HG03342 (cell line): ENCODE results near the gene SRXN1.

Source experiments
- ATAC-seq: cut with Tn5 transposase; IDR thresholded peaks from one replicate; pipeline ENCODE4 v1.9.1; 2021; ENCODE audit warnings: mild to moderate bottlenecking, moderate library complexity; ENCODE audit not compliant: unreplicated experiment

SRXN1 gene

DNA sequence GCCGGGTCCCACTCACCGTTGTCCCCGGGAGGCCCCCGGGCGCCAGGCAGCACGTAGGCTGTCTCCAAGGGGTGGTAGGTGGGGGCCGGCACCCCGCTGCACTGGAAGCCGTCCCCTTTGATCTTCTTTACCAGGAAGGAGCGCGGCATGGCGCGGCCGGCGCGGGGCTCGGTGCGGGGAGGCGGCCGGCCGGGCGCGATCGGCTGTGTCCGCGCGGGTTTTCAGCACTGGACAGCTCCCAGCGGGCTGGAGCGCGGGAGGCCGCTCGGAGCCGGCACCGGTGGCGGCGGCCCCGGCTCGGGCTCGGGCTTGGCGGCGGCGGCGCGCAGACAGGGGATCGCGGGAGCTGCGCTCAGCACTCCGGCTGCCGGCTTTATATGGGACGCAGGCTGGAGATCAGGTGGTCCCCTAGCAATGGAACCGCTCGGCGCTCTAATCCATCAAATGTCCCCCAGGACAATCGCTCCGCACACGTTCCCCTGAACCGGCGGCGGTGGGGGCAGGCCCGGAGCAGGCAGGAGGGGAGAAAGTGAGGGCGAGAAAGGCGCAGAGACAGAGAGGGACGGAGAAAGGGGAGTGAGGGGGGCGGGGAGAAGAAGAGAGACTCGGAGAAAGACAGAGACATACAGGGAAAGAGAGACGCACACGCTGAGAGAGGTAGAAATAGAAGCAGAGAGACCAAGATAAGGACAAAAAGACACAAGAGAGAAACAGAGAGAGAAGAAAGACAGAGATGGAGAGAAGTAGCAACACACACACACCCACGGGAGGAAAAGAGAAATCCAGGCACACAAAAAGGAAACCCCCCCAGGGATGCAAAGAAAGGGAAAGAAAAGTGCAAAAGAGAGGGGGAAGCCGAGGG lies 22.7 kb upstream of the SRXN1 start, which contains the start of gene SCRT2:
TSS of gene SCRT2 (minus strand) at position 350 of the 862 bp plus-strand sequence. CDS start at position 149, 201 bp downstream.
- ATAC-seq = no peak

DNA sequence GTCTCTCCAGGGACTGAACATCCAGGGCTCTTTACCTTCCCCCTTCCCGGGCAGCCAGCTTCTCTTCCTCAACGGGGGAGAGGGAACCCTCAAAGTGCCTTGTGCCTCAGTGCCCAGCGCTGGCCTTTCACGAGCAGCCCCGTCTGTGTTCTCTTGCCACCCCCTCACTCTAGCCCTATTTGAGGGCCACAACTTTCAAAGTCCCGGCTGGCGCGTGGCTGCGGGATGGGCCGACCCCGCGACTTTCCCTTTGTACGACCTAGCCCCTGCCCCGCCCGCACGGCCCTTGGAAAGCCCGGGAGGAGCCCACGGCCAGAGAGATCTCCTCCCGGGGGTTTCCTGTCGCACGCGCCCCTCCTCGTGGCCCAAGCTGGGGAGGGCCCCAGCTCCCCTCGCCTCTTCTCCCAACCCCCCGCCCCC lies 22.0 kb upstream of the SRXN1 start:
- no peak for ATAC-seq

DNA sequence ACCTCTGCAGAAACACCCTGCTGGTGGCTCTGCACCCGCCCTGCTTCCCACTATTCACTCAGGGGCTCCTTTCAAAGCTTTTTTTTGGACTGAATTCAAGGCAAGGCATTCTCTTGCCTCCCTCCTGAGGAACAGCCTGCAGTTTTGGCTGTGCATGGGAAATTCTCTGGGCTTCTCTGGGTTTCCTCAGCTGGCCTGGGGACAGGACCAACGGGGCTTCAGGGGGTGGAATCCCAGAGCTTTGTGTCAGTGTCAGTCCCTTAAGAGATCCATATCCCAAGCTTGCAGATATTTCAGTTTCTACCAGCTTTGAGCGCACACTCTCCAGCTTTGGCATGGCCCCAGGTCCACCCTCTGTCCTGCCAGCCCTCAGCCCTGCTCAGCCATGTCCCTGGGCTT lies 20.6 kb upstream of the SRXN1 start:
- no peak for ATAC-seq

DNA sequence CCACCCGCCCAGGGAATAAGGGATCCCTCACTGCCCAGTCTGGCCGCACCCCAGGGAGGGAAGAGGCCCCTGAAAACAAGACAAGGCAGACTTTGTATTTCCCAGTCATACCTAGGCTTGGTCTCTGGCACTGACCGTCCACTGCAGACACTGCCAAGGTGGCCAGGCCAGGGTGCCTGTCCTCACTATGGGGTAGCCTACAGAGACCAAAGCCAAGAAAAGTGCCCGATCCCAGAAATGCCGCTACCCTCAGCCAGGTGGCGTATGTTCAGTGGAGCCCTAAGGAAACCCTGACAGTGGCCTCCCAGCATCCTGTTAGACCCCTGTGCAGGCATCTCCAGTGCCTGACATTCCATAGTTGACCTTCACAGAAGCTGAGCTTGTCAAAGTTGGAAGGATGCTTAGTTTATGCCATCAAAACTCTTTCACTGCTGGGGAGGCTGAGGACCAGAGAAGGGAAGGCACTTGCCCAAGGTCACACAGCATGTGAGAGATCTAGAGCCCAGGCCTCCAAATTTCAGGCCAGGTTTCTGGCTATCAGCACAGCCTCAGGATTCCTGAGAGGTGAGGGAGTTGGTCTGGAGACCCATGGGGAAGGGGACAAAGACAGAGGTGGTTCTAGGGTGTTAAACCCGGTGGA lies 20.1 kb upstream of the SRXN1 start:
- ATAC-seq = no peak

DNA sequence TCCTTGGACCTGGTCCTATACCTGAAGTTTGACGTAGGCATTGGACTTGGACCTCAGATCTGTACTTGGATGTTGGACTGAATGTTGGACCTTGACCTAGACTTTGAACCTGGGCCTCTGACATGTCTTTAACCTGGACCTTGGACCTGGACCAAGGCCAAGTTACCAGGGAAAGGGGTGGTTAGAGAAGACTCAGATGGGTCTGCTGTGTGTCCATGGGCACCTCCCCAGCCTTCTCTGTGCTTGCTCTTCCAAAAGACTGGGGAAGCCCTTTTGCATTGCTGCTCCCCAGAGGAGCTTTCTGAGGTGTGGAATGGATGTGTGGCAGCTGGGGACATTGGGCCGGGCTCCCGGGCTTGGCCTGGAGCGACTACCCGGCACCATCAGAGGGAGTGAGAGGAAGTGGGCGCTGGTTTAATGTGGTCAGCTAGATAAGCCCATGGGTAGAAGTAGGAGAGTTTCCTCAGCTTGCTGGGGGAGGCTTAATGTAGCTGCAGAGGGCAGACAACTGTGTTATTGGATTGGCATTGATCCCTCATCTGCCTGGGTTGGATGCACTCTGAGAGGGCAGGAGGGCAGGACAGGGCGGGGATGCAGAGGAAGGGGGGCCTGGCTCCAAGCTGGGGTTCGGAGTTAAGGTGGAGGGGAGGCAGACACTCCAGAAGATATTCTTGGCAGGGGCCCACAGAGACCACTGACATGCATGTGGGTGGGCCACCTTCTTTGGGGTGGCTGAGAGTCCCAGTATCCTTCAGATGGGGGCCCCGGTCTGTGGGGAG lies 18.4 kb upstream of the SRXN1 start:
- no peak for ATAC-seq

DNA sequence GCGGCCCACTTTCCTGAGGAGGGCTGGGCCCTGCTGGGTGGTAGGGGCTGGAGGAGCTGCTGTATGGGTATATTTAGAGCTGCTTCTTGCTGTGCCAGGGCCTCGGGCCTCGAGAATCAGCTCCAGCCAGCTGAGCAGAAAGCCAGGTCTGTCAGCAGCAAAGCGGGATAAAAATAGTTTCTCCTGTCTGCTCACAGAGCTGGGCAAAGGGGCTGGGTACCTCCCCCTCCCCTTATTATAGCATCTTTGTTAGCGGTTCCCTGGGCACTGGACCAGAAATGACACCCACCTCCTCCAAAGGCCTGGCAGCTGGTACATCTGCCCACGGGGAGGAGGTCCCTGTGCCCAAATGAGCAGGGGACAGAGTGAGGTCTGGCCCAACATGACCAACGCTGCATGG lies 16.6 kb upstream of the SRXN1 start:
- no peak for ATAC-seq

DNA sequence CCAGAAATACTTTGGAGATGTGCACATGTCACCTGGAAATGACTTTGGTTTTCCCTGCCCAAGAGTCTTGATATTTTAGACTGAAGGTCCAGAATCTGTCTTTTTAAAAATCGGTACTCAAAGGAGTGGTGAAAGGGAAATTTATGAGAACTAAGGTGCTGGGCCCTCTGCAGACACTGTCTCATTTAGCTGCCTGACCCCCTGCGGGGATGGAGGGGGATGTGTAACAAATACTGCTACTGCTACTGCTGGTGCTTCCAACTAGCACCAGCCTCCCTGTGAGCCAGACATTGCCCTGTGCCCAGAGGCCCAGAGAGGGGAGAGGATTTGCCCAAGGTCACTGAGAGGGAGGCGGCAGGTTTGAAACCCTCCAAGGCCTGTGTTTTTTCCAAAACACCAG lies 15.6 kb upstream of the SRXN1 start:
- no peak for ATAC-seq

DNA sequence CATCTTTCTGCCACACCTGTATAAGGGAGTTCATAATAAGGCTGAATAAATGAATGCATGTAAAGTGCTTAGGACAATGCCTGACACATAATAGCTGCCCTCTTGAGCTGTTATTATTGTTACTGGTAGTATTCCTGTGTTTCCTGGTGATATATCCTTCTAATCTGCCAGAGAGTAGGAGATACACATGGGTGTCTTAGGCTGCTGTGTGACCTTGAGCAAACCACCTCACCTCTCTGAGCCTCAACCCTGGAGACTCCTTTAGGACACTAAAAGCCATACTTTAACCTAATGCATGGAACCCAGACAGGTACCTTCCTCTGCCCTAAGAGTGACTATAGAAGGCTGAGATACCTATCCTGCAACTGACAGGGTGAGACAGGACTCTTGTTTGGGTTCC lies 15.1 kb upstream of the SRXN1 start:
- ATAC-seq = no peak

DNA sequence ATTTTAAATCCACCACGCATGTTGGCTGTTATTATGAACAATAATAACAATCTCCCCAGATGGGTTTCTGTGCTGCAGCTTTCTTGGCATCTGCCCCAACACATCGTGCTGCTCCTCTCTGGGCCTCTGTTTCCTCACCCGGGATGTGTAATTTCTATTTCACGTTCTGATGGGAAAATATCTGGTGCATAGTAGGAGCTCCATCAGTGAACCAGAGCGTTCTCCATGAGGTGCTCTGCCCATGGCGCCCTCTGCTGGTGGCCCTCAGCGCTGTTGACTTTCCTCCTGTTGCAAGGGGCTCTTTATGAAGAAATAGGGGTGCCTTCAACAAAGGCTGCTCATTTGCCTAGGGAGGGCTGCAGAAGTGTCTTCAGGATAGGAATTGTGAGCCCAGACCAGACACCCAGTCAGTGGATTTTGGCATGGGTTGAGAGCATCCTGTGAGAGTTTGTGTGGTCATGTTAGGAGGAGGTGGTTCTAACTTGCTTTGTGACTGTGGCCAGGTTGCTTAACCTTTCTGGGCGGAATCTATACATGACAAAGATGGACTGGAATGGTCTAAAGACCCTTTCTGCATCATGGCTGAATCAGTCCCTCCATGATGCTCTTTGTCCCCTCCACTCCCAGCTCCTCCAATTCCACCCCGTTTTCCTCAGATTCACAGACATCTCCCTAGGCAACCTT lies 14.5 kb upstream of the SRXN1 start:
- no peak for ATAC-seq

DNA sequence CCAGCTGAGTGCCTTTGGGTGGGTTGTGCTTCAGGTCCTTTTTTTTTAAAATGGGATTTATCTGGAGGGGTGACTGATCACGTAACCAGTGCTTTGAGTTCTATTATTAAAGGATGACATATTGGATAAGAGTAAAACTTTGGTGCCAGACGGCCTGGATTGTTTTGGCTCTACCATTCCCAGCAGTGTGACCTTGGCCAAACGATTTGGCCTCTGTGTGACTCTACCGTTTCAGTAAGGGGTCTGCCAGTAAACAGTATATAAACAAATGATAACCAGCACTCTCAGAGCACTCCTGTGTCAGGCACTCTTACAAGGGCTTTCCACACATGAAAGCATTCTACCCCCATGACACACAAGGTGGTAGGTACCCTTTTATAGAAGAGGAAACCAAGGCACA lies 13.9 kb upstream of the SRXN1 start:
- no peak for ATAC-seq

DNA sequence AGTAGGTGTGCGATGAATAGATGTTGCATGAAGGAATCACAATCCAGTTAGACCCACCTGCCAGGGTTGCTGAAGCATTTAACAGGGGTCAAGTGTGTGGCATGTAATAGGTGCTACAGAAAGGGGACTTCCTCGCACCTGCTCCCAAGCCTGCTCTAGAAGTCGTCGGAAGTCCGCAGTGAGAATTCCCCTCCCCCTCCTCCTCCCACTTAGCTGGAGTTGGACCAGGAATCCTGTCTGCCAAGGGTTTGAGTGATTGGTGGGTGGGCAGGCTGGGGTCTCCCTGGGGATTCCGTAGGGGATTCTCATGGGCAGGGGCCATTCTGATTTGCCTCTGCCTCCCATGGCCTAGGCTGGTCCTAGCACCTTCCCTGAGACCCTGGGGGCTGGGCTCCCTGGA lies 12.3 kb upstream of the SRXN1 start:
- ATAC-seq = no peak

DNA sequence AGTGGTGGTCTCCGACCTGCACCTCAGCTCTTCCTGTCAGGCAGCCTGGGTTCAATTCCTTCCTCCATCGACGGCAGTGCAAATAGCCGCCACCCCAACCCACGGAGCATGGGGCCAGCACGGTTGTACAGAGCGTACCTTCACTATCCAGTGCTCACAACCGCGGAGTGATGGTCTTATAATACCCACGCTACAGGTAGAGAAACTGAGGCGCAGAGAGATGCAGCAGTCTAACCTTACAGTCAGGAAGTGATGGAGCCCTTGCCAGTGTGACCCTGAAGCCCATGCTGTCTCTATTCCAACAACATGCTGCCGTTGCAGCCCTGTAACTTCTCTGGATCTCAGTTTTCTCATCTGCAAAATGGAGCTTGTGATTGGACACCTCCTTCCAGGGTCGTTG lies 11.6 kb upstream of the SRXN1 start:
- ATAC-seq = no peak

DNA sequence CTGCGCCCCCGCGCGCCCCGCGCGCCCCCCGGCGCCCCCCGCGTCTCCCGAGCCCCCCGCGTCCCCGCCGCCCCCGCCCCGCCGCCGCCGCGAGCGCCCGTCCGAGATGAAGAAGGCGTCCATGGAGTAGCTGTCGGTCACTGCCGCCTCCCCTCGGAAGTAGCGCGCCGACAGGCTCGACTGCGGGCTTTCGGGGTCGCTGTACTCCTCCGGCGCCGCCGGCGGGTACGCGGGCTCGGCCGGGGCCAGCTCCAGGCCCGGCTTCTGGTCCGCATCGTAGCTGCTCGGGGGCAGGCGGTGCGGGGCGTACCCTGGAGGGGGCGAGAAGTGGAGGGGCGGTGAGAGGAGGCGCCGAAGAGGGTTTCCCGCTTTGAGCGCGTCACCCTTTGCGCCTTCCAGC lies 11.2 kb upstream of the SRXN1 start:
- no peak for ATAC-seq

DNA sequence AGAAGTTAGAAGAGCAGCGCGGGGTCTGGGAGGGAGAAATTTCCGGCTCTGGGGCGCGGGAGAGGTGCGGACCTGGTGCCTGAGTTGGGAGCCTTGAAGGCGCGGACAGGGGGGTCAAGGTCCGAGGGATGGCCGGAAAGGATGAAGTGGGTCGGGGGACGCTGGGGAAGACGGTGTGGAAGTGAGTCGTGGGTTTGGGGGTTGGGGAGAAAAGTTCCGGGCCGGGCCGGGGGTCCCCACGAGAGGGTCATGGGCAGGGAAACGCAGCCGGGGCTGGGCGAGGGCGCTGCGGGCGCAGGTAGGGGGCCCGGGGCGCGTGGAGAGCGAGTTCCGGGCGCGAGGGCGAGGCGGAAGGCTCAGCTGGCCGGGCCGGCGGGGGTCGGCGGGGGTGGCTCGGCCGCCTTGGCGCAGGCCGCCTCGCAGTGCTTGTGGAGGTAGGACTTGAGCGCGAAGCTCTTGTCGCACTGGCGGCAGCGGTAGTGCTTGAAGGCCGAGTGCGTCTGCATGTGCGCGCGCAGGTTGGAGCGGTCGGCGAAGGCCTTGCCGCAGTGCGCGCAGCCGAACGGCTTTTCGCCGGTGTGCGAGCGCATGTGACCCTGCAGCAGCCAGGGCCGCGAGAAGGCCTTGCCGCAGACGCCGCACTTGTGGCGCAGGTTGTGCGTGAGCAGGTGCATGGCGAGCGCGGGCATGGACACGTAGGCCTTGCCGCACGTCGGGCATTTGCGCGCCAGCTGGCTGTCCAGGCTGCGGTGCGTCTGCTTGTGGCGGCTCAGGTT lies 10.5 kb upstream of the SRXN1 start:
- no peak for ATAC-seq

DNA sequence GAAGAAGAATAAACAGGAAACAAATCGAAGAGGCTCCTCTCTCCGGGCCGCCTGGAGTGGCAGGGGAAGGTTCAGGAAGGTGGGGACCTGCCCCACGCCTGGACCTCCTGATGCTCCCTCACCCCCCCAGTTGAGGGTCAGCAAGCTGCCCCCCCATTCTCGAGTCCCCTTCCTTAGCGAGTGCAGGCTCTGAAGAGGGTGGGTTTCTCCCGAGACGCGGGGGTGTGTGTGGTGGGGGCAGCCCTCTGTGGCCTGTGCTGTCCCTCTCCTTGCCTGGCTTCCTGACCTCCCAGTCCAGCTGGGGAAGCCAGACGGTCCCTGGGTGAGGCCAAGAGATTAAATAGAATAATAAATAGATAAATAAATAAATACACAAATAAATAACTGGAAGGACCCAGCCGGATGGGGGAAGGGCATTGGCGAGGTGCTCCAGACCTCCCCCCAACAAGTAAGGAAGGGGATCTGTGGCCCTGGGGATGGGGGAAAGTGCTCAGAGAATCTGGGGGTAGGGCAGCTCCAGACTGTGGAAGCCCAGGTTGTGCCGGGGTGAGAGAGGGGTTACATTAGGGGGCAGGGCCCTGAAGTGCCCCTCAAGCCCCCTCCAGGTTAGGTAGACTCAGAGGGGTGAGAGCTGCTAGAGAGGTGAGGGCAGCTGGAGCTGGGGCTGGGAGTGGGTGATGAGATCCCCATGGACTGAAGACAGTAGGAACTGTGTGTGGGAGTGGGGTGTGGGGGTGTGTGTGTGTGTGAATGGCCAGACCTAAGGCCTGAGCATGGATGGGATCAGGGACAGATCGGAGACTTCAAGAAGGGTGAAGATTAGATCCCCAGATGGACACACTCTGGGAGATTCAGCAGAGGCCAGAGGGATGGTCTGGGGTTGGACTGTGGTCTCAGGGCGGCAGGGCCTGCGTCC lies 9.5 kb upstream of the SRXN1 start:
- no peak for ATAC-seq

DNA sequence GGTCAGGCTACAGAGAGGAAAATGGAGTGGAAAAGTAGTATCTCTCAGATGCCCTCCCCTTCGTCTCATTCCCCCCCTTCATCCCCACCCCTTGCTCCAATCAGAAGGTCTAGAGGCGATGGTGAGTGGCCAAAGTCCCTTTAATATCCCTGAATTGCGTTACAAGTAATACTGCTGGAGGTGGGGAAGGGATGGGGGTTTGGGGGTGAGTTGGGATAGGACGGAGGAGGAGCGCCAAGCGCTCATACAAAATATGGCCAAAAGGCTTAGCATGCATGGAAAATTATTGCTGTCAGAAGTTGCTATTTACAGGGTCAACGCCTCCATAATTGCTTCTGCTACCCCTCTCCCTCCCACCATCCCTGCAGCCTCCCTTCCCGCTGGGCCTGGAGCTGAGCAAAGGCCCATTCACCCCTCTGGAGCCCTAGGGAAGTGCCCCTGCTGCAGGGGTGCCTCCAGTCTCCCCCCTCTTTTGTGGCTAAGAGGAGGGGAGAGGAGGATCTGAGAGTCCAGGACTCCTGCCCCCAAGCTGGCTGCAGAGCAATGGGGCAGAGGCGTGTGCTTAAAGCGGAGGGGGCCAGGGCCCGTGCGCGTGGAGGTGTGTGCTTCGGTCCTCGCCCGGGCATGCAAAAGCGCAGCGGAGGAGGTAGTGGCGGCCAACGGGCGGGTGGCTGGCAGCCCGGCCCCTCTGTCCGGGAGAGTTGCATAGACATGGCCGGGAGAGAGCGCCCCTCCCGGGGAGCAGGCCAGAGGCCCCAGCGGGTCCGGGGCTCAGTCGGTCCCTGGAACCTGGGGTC lies 8.7 kb upstream of the SRXN1 start:
- no peak for ATAC-seq

DNA sequence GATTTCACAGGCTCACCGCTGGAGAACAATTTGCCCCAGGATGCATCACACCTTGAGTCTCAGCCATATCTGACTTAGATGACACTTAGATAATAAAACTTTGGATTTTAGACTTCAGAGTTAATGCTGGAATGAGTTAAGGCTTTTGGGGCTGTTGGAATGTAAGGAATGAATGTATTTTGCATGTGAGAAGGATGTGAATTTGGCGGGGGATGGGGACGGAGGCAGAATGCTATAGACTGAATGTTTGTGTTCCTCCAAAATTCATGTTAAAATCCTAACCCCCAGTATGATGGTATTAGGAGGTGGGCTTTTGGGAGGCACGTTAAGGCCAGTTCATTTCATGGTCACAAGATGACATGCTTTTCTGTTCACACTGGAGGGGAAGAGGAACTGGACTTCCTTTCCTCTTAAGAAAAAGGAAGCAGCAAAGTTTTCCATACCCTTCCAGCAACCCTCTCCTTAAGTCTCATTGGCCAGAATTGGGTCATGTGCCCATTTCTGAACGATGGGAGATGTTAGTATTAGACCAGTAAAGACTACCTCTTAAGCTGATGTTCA lies 5.8 kb upstream of the SRXN1 start:
- ATAC-seq = no peak

DNA sequence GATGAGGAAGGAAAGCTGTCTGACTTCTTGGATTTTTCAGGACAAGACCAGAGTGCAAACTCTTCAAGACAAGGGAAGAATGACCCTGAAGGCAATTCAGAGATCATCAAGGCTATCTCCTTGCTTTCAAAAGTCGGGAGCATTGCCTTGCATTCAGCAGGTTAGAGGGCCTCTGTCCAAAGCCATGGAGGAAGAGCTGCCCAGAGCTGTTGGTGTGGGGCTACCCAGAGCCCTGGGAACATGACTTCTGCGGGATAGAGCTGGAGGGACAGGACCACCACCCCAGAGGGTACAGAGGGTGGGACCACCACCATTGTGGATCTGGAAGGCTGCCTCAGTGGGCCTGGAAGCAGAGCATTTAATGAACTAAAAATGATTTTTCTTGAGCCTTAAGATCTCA lies 5.2 kb upstream of the SRXN1 start:
- ATAC-seq = no peak
